Left lung (tissue), 10 donors: ENCODE measurements around the gene FOXK2. TPM values are rescaled to one million over a fixed set of nuclear protein-coding genes. Genes with fewer than 3 reads are reported as not detected.
"Not testable (repeated sequence)": the region's sequence is repeated elsewhere in the genome, so short reads cannot be mapped to it uniquely, and the experiment has no call there.

Source experiments
- ATAC-seq: fragments of 200-7000 bp; cut with Tn5 transposase; one replicate; pipeline ENCODE4 v1.9.1; 2020; ENCODE audit warnings: moderate library complexity
- DNase-seq, 4 donors: peaks; one replicate each; pipeline ENCODE4 v3.0.0-alpha.2; 2013 to 2020
- H3K27ac ChIP-seq, 2 donors: fragments of 200-600 bp; sonication (generic) in 1 of 2; one replicate each; pipeline versions ENCODE4 v1.5.0 to v1.8.0; 2020 to 2021
- H3K27me3 ChIP-seq, 2 donors: fragments of 200-600 bp; sonication (generic) in 1 of 2; one replicate each; pipeline versions ENCODE4 v1.5.0 to v1.8.0; 2020 to 2021
- H3K36me3 ChIP-seq, 2 donors: fragments of 200-600 bp; sonication (generic) in 1 of 2; one replicate each; pipeline versions ENCODE4 v1.5.0 to v1.8.0; 2020 to 2021
- H3K4me1 ChIP-seq, 2 donors: fragments of 200-600 bp; one replicate each; pipeline ENCODE4 v1.8.0; 2021
- H3K4me3 ChIP-seq, 2 donors: fragments of 200-600 bp; sonication (generic) in 1 of 2; one replicate each; pipeline versions ENCODE4 v1.5.0 to v1.8.0; 2020 to 2021; ENCODE audit warnings: mild to moderate bottlenecking in 1 of 2
- H3K9me3 ChIP-seq, 2 donors: fragments of 200-600 bp; sonication (generic) in 1 of 2; one replicate each; pipeline versions ENCODE4 v1.5.0 to v1.8.0; 2020 to 2021
- intact Hi-C, 2 donors: fragments of 100-400 bp; cut with DNase I; formaldehyde crosslinking; loops; one replicate each; pipeline versions ENCODE4 v1.11.2 to v1.14.2; 2022
- polyA plus RNA-seq, 6 donors: library from polyadenylated mRNA; unstranded; fragments of 120-200 nt; gene quantifications; one replicate each; pipeline ENCODE4 v1.2.1, GENCODE V29; 2013; ENCODE audit not compliant: insufficient read length in 6 of 6
- total RNA-seq, 2 donors: library from RNA; stranded (reverse); fragmentation: NEBNext Ultra II Directional; extraction: Animal tissue kit (Norgen Biotek cat#: 25700); gene quantifications; one replicate each; pipeline ENCODE4 v1.2.1, GENCODE V29; 2021
- TF ChIP-seq, protein P1 (sequence below), 2 donors: fragments of 200-600 bp; sonication (generic) in 1 of 2; IDR thresholded peaks; one replicate each; pipeline versions ENCODE4 v1.5.0 to v1.8.0; 2021; ENCODE audit warnings: antibody characterized with exemption in 2 of 2
- donor health status: DM: no; HTN: yes; CAD: no.
- donor health status: DM: no; HTN: no; CAD: no.

FOXK2 gene
- total and polyA plus RNA-seq, 8 donors, result 31.2 to 57.0 (median 38.1) TPM

GRCh38 chr17:82569621-82570020, 50.1 kb downstream of the FOXK2 start:
- intact Hi-C loops, result no loop called here
- ATAC-seq (no peak), DNase-seq (no peak)
- Histone ChIP-seq H3K27me3 (no peaks in the 10 kb centered on the region), H3K36me3 (peaks cover 0 to 94% of the 10 kb centered on the region in 2 donors), H3K27ac (no peak overlapping the region), H3K9me3 (no peaks in the 10 kb centered on the region), H3K4me3 (no peak overlapping the region), H3K4me1 (peaks cover 7 to 17% of the 10 kb centered on the region in 2 donors)
- TF ChIP-seq, protein P1, sequence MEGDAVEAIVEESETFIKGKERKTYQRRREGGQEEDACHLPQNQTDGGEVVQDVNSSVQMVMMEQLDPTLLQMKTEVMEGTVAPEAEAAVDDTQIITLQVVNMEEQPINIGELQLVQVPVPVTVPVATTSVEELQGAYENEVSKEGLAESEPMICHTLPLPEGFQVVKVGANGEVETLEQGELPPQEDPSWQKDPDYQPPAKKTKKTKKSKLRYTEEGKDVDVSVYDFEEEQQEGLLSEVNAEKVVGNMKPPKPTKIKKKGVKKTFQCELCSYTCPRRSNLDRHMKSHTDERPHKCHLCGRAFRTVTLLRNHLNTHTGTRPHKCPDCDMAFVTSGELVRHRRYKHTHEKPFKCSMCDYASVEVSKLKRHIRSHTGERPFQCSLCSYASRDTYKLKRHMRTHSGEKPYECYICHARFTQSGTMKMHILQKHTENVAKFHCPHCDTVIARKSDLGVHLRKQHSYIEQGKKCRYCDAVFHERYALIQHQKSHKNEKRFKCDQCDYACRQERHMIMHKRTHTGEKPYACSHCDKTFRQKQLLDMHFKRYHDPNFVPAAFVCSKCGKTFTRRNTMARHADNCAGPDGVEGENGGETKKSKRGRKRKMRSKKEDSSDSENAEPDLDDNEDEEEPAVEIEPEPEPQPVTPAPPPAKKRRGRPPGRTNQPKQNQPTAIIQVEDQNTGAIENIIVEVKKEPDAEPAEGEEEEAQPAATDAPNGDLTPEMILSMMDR (IDR thresholded peaks at IDR 0.05), result no peak

DNA sequence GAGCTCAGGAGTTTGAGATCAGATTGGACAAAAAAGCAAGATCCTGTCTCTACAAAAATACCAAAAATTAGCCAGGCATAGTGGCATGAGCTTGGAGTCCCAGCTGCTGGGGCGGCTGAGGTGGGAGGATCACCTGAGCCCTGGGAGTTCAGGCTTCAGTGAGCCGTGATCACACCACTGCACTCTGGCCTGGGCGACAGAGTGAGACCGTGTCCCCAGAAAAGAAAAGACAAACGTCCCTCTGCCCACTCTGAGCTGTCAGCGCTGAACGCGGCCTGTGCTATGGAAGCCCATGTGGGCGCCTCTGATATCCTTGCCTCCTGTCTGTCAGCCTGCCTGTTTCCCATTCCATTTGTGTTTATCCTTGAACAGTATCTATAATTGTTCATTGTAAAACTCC, 50.7 kb downstream of the FOXK2 start:
- Histone ChIP-seq H3K9me3 (no peaks in the 10 kb centered on the region), H3K36me3 (peaks cover 0 to 95% of the 10 kb centered on the region in 2 donors), H3K27me3 (no peaks in the 10 kb centered on the region), H3K4me3 (no peak overlapping the region), H3K27ac (no peak overlapping the region), H3K4me1 (peaks cover 7 to 17% of the 10 kb centered on the region in 2 donors)
- ATAC-seq, result no peak
- intact Hi-C loops, result no loop called here
- DNase-seq, result no peak
- TF ChIP-seq, protein P1 (IDR thresholded peaks at IDR 0.05), result no peak

DNA sequence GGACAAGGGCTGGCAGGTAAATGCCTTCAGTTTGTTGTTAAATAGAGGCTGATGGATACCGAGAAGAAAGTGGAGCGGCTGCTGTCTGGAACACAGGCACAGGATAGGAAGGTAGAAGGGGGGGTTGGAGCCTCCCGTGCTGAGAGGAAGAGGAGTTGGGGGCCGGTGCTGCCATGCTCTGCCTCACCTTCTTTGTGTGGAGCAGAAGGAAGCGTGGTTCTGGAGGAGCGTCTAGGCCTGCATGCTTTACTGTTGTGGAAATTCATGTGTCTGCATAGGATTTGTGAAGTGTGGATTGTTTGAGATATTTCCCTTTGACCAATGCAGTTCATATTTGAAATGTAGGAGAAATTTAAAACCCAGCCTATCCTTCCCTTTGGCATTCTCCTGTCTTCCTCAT, 52.3 kb downstream of the FOXK2 start:
- intact Hi-C loops, result no loop called here

GRCh38 chr17:82574041-82574440, 54.5 kb downstream of the FOXK2 start:
- ATAC-seq (no peak), DNase-seq (no peak)
- Histone ChIP-seq H3K27me3 (no peaks in the 10 kb centered on the region), H3K27ac (no peak overlapping the region), H3K4me3 (no peak overlapping the region), H3K9me3 (no peaks in the 10 kb centered on the region), H3K36me3 (peaks cover 0 to 87% of the 10 kb centered on the region in 2 donors), H3K4me1 (peaks cover 0 to 5% of the 10 kb centered on the region in 2 donors)
- TF ChIP-seq, protein P1 (IDR thresholded peaks at IDR 0.05), result no peak
- intact Hi-C loops, result no loop called here

More for the DNA sequence above, 52.3 kb downstream of the FOXK2 start:
- DNase-seq, result no peak
- no peaks in the 10 kb centered on the region for H3K27me3 ChIP-seq
- TF ChIP-seq, protein P1 (IDR thresholded peaks at IDR 0.05), result no peak
- H3K4me3 ChIP-seq, result no peak overlapping the region
- ATAC-seq, result no peak
- H3K4me1 ChIP-seq, result peaks cover 7 to 17% of the 10 kb centered on the region in 2 donors
- H3K27ac ChIP-seq, result no peak overlapping the region
- H3K9me3 ChIP-seq, result no peaks in the 10 kb centered on the region
- peaks cover 0 to 94% of the 10 kb centered on the region in 2 donors for H3K36me3 ChIP-seq

GRCh38 chr17:82575581-82576221, 56.2 kb downstream of the FOXK2 start:
- peak in 1 of 4 donors; percentile 43 for DNase-seq
- H3K27ac ChIP-seq, H3K4me3 ChIP-seq, ATAC-seq, H3K27me3 ChIP-seq, H3K4me1 ChIP-seq, H3K9me3 ChIP-seq, intact Hi-C loops: not testable (repeated sequence)
- peaks cover 0 to 73% of the 10 kb centered on the region in 2 donors for H3K36me3 ChIP-seq

DNA sequence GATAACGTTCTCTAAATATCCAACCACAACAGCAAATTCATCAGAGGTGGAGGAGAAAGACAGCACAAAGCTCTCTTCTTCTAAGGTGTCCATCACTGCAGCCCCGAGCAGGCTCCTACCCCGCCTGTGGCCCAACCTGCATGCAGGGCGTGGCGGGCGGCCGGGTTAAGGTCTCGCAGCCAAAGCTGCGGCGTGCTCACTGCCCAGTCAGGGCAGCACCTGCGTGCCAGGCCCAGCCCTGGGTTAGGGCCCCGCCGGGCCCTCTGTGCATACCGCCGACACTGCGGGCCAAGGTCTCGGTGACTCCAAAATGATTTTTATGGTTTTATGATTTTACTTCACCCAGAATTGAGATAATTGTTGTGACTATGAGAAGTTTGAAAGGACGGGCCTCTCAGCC, 57.8 kb downstream of the FOXK2 start:
- Histone ChIP-seq H3K4me1 (no peaks in the 10 kb centered on the region), H3K4me3 (no peak overlapping the region), H3K27ac (no peak overlapping the region), H3K9me3 (no peaks in the 10 kb centered on the region), H3K36me3 (peaks cover 0 to 68% of the 10 kb centered on the region in 2 donors), H3K27me3 (no peaks in the 10 kb centered on the region)
- DNase-seq (no peak), ATAC-seq (no peak)
- TF ChIP-seq, protein P1 (IDR thresholded peaks at IDR 0.05), result no peak
- intact Hi-C loops, result no loop called here

GRCh38 chr17:82579969-82580368, 60.4 kb downstream of the FOXK2 start:
- H3K27ac ChIP-seq, H3K9me3 ChIP-seq, intact Hi-C loops, ATAC-seq, DNase-seq, H3K4me1 ChIP-seq, H3K4me3 ChIP-seq, H3K27me3 ChIP-seq: not testable (repeated sequence)
- H3K36me3 ChIP-seq, result peaks cover 0 to 69% of the 10 kb centered on the region in 2 donors
